Activated T-cell treated with anti-CD3 and anti-CD28 coated beads for 1 hour (primary cell): ENCODE data around the gene KCNQ5.
"Not testable (repeated sequence)": the region's sequence is repeated elsewhere in the genome, so short reads cannot be mapped to it uniquely, and the experiment has no call there.

Experiments used
- DNase-seq: peaks from one replicate; pipeline ENCODE4 v3.0.0-alpha.2; 2020; ENCODE audit warnings: low read depth

KCNQ5 gene

GRCh38 chr6:72953971-72954381 is 332.1 kb downstream of the KCNQ5 start:
- no peak for DNase-seq

GRCh38 chr6:72954716-72955115 is 332.9 kb downstream of the KCNQ5 start:
- DNase-seq = no peak

- DNase-seq = no peak
Observed at GRCh38 chr6:72955666-72956065, 333.8 kb downstream of the KCNQ5 start.

- DNase-seq = no peak
Observed at GRCh38 chr6:72956272-72956671, 334.4 kb downstream of the KCNQ5 start.

- no peak for DNase-seq
Observed at GRCh38 chr6:72959821-72960220, 338.0 kb downstream of the KCNQ5 start.

- no peak for DNase-seq
Observed at GRCh38 chr6:72963946-72964345, 342.1 kb downstream of the KCNQ5 start.

GRCh38 chr6:72966628-72967280 is 344.9 kb downstream of the KCNQ5 start:
- DNase-seq = no peak

GRCh38 chr6:72967329-72967728 is 345.5 kb downstream of the KCNQ5 start:
- DNase-seq = no peak

- DNase-seq = no peak
Observed at GRCh38 chr6:72968704-72969103, 346.8 kb downstream of the KCNQ5 start.

GRCh38 chr6:72969666-72970065 is 347.8 kb downstream of the KCNQ5 start:
- DNase-seq = no peak

- no peak for DNase-seq
Observed at GRCh38 chr6:72972579-72972978, 350.7 kb downstream of the KCNQ5 start.

GRCh38 chr6:72974276-72974675 is 352.4 kb downstream of the KCNQ5 start:
- DNase-seq = no peak

GRCh38 chr6:72975352-72975752 is 353.5 kb downstream of the KCNQ5 start:
- no peak for DNase-seq

- DNase-seq = no peak
Observed at GRCh38 chr6:72976484-72976883, 354.6 kb downstream of the KCNQ5 start.

GRCh38 chr6:72977114-72977513 is 355.2 kb downstream of the KCNQ5 start:
- DNase-seq = no peak

GRCh38 chr6:72978808-72979207 is 356.9 kb downstream of the KCNQ5 start:
- DNase-seq = not testable (repeated sequence)

GRCh38 chr6:72984189-72984831 is 362.4 kb downstream of the KCNQ5 start:
- not testable (repeated sequence) for DNase-seq

GRCh38 chr6:72984981-72985665 is 363.3 kb downstream of the KCNQ5 start:
- no peak for DNase-seq

GRCh38 chr6:72987301-72987700 is 365.4 kb downstream of the KCNQ5 start:
- no peak for DNase-seq

GRCh38 chr6:72999995-73000394 is 378.1 kb downstream of the KCNQ5 start:
- no peak for DNase-seq

- DNase-seq = no peak
Observed at GRCh38 chr6:73000460-73000859, 378.6 kb downstream of the KCNQ5 start.

GRCh38 chr6:73002588-73002987 is 380.7 kb downstream of the KCNQ5 start:
- DNase-seq = no peak

GRCh38 chr6:73003302-73003701 is 381.4 kb downstream of the KCNQ5 start:
- DNase-seq = no peak
